Measurements from ENCODE around the gene DHRS4.
"Not testable (repeated sequence)": the region's sequence is repeated elsewhere in the genome, so short reads cannot be mapped to it uniquely, and the experiment has no call there.

DHRS4 gene

DNA sequence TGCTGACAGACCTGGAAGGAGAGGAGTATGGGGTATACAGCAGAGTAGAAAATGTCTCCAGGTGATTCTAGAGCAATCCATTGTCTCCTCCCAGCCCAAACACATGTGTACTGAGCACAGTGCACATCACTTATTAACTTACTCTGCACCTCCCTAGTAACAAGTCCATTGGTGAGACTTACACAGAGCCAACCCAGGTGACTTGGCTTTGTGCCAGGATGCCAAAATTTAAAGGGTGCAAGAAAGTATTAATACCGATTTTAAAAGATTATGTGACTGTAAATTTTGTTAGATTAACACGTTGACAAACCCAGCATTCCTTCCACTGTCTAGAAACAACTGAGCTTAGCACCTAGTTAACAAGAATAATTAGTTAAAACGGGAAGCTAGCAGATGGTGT is 39.5 kb downstream of the DHRS4 start:
- not testable (repeated sequence) for H3K9ac ChIP-seq (ENCODE audit: low read length); H3K79me2 ChIP-seq (ENCODE audit: low read length); H3K4me2 ChIP-seq (ENCODE audit: low read length); H2AFZ ChIP-seq (ENCODE audit: low read depth, low read length); H4K20me1 ChIP-seq (ENCODE audit: insufficient read depth, low read length); H3K27ac ChIP-seq (ENCODE audit: low read length); H3K9me3 ChIP-seq (ENCODE audit: insufficient read depth, low read length); H3K4me3 ChIP-seq (ENCODE audit: low read length); H3K27me3 ChIP-seq (ENCODE audit: low read depth, low read length); H3K36me3 ChIP-seq (replicated peaks; ENCODE audit: low read depth, low read length)
- peaks cover 11% of the 10 kb centered on the region for H3K4me1 ChIP-seq (ENCODE audit: low read length)

DNA sequence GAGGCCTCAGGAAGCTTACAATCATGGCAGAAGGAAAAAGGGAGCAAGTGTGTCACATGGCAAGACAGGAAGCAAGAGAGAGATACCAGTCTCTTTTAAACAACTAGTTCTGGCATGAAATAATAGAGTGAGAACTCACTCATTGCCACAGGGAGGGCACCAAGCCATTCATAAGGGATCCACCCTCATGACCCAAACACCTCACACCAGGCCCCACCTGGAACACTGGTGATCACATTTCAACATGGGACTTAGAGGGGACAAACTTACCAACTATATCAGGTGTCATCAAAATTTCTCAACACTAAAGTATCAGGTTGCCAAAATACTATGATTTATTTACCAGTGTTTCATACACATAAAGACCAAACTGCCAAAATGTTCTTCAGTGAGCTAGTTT is 42.4 kb downstream of the DHRS4 start:
- H3K27me3 ChIP-seq (ENCODE audit: low read depth, low read length); H3K9ac ChIP-seq (ENCODE audit: low read length); H2AFZ ChIP-seq (ENCODE audit: low read depth, low read length); H3K9me3 ChIP-seq (ENCODE audit: insufficient read depth, low read length); H3K4me3 ChIP-seq (ENCODE audit: low read length); H3K27ac ChIP-seq (ENCODE audit: low read length); H3K36me3 ChIP-seq (replicated peaks; ENCODE audit: low read depth, low read length); H4K20me1 ChIP-seq (ENCODE audit: insufficient read depth, low read length); H3K79me2 ChIP-seq (ENCODE audit: low read length); H3K4me2 ChIP-seq (ENCODE audit: low read length); H3K4me1 ChIP-seq (ENCODE audit: low read length): not testable (repeated sequence)

DNA sequence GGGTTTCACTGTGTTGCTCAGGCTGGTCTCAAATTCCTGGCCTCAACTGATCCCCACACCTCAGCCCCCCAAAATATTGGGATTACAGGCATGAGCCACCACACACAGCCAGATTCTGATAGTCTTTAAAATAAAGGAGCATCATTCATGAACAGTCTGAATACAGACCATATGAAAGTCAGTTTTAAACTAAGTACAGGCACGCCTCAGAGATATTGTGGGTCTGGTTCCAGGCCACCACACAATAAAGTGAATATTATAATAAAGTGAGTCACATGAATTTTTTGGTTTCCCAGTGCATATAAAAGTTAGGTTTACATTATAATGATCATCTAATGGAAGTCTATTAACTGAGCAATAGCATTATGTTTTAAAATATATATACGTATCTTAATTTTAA is 43.3 kb downstream of the DHRS4 start:
- H3K9me3 ChIP-seq (ENCODE audit: insufficient read depth, low read length); H3K27me3 ChIP-seq (ENCODE audit: low read depth, low read length); H3K4me3 ChIP-seq (ENCODE audit: low read length); H3K4me2 ChIP-seq (ENCODE audit: low read length); H3K36me3 ChIP-seq (replicated peaks; ENCODE audit: low read depth, low read length); H3K79me2 ChIP-seq (ENCODE audit: low read length); H3K27ac ChIP-seq (ENCODE audit: low read length); H3K9ac ChIP-seq (ENCODE audit: low read length); H3K4me1 ChIP-seq (ENCODE audit: low read length); H4K20me1 ChIP-seq (ENCODE audit: insufficient read depth, low read length); H2AFZ ChIP-seq (ENCODE audit: low read depth, low read length): not testable (repeated sequence)

DNA sequence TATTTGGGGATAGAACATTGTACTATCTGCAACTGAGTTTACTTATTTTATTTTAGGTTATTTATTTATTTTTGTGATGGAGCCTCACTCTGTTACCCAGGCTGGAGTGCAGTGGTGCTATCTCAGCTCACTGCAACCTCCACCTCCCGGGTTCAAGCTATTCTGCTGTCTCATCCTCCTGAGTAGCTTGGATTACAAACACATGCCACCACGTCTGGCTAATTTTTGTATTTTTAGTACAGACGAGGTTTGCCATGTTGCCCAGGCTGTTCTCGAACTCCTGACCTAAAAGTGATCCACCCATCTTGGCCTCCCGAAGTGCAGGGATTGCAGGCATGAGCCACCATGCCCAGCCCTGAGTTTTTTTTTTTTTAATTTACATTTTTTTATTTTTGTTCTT is 46.1 kb downstream of the DHRS4 start:
- not testable (repeated sequence) for H3K4me1 ChIP-seq (ENCODE audit: low read length); H3K4me2 ChIP-seq (ENCODE audit: low read length); H4K20me1 ChIP-seq (ENCODE audit: insufficient read depth, low read length); H2AFZ ChIP-seq (ENCODE audit: low read depth, low read length); H3K36me3 ChIP-seq (replicated peaks; ENCODE audit: low read depth, low read length); H3K79me2 ChIP-seq (ENCODE audit: low read length); H3K27me3 ChIP-seq (ENCODE audit: low read depth, low read length); H3K9me3 ChIP-seq (ENCODE audit: insufficient read depth, low read length); H3K27ac ChIP-seq (ENCODE audit: low read length); H3K9ac ChIP-seq (ENCODE audit: low read length); H3K4me3 ChIP-seq (ENCODE audit: low read length)

DNA sequence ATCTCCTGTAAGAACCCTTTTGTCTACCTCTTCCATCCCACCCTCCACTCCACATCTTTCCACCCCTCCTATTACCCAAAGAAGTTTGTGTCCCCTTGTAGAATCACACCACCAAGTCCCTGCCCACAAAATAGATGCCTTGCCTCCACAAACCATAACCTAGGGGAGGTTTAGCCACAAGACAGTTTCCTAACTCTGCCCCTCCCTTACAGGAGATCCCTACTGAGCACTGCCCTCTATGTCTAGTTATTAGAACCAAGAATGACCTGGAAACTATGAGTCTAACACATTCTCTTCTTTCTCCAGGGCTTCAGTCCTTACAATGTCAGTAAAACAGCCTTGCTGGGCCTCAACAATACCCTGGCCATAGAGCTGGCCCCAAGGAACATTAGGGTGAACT is 47.5 kb downstream of the DHRS4 start:
- not testable (repeated sequence) for H4K20me1 ChIP-seq (ENCODE audit: insufficient read depth, low read length); H3K4me2 ChIP-seq (ENCODE audit: low read length); H3K36me3 ChIP-seq (replicated peaks; ENCODE audit: low read depth, low read length); H3K9ac ChIP-seq (ENCODE audit: low read length); H3K27ac ChIP-seq (ENCODE audit: low read length); H3K9me3 ChIP-seq (ENCODE audit: insufficient read depth, low read length); H3K27me3 ChIP-seq (ENCODE audit: low read depth, low read length); H3K79me2 ChIP-seq (ENCODE audit: low read length); H3K4me3 ChIP-seq (ENCODE audit: low read length); H3K4me1 ChIP-seq (ENCODE audit: low read length); H2AFZ ChIP-seq (ENCODE audit: low read depth, low read length)

DNA sequence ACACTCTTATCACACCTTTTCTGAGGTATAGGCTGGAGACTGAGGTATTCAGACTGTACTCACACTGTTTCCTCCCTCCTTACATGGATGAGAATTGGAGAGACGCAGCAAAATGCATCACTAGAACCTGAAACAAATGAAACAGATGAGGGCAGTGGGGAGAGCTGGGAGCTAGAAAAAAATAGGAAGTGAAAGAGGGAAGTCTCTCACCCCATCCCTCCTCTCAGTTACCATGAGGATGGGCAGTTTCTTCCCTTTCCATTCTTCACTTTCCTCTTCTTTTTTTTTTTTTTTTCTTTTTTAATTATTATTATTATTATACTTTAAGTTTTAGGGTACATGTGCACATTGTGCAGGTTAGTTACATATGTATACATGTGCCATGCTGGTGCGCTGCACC is 48.1 kb downstream of the DHRS4 start:
- H3K27ac ChIP-seq (ENCODE audit: low read length), result not testable (repeated sequence)

DNA sequence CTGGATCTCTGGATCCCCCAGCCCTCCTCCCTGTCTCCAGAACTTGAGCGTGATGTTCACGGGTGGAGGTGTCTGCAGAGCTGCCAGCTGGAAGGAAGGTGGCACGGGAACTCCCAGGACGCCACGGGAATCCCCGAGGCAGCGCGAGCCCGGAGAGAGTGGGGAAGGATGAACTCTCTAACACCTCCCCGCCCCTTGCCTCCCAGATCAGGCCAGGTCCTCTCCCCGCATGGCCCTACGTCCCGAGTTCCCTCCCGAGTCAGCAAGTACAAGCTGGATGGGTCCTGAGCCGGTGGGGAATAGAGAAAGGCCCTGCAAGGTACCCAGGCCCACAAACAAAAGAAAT is 52.9 kb downstream of the DHRS4 start:
- H3K79me2 ChIP-seq (ENCODE audit: low read length); H3K4me1 ChIP-seq (ENCODE audit: low read length); H3K36me3 ChIP-seq (replicated peaks; ENCODE audit: low read depth, low read length); H3K27me3 ChIP-seq (ENCODE audit: low read depth, low read length); H4K20me1 ChIP-seq (ENCODE audit: insufficient read depth, low read length); H3K27ac ChIP-seq (ENCODE audit: low read length); H3K9me3 ChIP-seq (ENCODE audit: insufficient read depth, low read length); H2AFZ ChIP-seq (ENCODE audit: low read depth, low read length): not testable (repeated sequence)
- Histone ChIP-seq H3K4me3 (ENCODE audit: low read length) (peak overlapping the region; percentile 78), H3K4me2 (ENCODE audit: low read length) (peak overlapping the region; percentile 80), H3K9ac (ENCODE audit: low read length) (peak overlapping the region; percentile 72; the same call in 1 of the 2 replicates)

More for the DNA sequence above, 48.1 kb downstream of the DHRS4 start:
- not testable (repeated sequence) for H3K79me2 ChIP-seq (ENCODE audit: low read length); H3K4me3 ChIP-seq (ENCODE audit: low read length); H3K4me2 ChIP-seq (ENCODE audit: low read length); H3K27me3 ChIP-seq (ENCODE audit: low read depth, low read length); H3K4me1 ChIP-seq (ENCODE audit: low read length); H2AFZ ChIP-seq (ENCODE audit: low read depth, low read length); H3K9me3 ChIP-seq (ENCODE audit: insufficient read depth, low read length); H4K20me1 ChIP-seq (ENCODE audit: insufficient read depth, low read length); H3K36me3 ChIP-seq (replicated peaks; ENCODE audit: low read depth, low read length); H3K9ac ChIP-seq (ENCODE audit: low read length)

DNA sequence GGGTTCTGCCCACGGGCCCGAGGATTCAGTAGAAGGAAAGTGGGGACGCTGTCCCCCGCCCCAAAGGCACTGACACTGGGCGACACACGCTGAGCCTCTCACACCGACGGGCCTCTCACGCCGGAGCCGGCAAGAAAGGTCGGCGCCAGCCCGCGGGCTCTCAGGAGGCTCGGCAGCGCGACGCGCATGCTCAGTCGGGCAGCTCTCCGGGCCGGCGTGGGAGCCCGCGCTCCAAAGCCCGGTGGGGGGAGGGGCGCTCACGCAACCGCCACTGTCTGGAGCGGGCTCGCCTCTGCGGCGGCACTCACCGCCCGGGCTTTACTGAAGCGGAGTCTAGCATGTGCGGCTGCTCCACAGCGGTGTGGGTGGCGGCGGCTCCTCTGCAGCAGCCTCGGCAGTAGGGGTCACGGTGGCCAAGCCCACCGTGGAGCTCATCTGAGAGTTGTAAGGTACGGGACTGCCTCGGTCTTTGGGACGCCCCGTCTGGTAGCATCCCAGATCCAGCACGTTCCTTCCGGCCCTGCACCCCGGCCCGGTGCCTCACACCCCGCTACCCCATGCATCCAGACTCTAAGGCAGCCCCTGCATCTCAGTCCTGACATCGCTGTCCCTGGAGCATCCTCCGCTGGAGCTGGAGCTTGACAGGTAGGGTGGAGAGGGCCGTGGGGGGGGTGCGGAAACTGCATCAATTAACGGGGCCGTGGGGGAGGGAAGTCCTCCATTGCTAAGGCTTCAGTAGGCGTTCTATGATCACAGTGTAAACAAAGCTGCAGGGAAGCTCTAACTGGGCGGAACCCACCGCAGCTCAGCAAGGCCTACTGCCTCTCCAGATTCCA is 53.5 kb downstream of the DHRS4 start:
- H3K9ac ChIP-seq (ENCODE audit: low read length), result peak overlapping the region; percentile 72
- H3K36me3 ChIP-seq (replicated peaks; ENCODE audit: low read depth, low read length); H3K4me1 ChIP-seq (ENCODE audit: low read length); H3K79me2 ChIP-seq (ENCODE audit: low read length); H3K27ac ChIP-seq (ENCODE audit: low read length); H3K9me3 ChIP-seq (ENCODE audit: insufficient read depth, low read length); H4K20me1 ChIP-seq (ENCODE audit: insufficient read depth, low read length); H3K27me3 ChIP-seq (ENCODE audit: low read depth, low read length); H2AFZ ChIP-seq (ENCODE audit: low read depth, low read length): not testable (repeated sequence)
- peak overlapping the region; percentile 78 for H3K4me3 ChIP-seq (ENCODE audit: low read length)
- H3K4me2 ChIP-seq (ENCODE audit: low read length), result peak overlapping the region; percentile 80
